Metanephros (tissue), 1 donor: ENCODE data around the gene CELSR2. TPM values are rescaled to one million over a fixed set of nuclear protein-coding genes. Genes with fewer than 3 reads are reported as not detected.

ENCODE experiments used
- total RNA-seq: library from RNA; depleted of rRNA; stranded (reverse); fragments of >200 nt; gene quantifications from one replicate; pipeline ENCODE4 v1.2.3, GENCODE V29; 2014

Gene CELSR2, protein sequence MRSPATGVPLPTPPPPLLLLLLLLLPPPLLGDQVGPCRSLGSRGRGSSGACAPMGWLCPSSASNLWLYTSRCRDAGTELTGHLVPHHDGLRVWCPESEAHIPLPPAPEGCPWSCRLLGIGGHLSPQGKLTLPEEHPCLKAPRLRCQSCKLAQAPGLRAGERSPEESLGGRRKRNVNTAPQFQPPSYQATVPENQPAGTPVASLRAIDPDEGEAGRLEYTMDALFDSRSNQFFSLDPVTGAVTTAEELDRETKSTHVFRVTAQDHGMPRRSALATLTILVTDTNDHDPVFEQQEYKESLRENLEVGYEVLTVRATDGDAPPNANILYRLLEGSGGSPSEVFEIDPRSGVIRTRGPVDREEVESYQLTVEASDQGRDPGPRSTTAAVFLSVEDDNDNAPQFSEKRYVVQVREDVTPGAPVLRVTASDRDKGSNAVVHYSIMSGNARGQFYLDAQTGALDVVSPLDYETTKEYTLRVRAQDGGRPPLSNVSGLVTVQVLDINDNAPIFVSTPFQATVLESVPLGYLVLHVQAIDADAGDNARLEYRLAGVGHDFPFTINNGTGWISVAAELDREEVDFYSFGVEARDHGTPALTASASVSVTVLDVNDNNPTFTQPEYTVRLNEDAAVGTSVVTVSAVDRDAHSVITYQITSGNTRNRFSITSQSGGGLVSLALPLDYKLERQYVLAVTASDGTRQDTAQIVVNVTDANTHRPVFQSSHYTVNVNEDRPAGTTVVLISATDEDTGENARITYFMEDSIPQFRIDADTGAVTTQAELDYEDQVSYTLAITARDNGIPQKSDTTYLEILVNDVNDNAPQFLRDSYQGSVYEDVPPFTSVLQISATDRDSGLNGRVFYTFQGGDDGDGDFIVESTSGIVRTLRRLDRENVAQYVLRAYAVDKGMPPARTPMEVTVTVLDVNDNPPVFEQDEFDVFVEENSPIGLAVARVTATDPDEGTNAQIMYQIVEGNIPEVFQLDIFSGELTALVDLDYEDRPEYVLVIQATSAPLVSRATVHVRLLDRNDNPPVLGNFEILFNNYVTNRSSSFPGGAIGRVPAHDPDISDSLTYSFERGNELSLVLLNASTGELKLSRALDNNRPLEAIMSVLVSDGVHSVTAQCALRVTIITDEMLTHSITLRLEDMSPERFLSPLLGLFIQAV (N-terminal part only)
- 31.0 TPM for total RNA-seq

DNA sequence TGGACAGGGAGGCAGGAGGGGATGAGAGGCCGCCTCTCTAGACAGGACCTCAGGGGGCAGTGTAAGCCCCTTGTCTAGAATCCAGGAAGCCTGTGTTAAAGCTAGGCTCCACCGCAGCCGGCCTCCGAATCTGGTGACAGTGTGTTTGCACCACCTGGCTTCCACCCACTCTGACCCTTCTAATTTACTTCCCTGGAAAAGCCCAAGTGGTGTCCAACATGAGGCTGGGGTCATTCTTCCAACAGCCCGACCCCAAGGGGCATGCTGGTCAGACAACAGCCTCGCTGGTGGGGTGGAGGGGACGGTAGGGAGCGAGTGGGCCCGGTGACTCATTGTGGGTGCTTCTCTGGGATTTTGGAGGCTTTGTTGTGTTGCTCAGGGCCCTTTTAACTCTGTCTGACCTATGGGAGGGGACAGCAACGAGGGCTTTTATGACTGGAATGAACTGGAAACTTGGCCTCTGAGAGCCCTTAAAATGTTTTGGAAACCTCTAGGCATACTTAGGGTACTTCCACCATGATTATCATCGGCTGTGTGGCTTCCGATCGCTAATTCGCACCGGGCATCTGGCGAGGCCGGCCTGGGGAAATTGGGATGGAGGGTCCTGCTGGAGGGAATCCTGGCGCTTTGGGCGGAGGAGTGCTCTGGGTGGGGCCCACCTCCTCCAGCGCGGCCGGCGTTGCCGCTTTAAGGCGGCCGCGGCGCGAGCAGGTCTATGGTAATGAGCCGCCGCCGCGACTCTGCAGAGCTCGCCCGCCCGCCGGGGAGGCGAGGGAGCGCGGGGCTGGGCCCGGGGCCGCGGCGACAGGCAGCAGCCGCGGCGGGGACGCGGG, at the start of gene CELSR2:
Gene CELSR2 (plus strand): TSS at position 743 of the 833 bp plus-strand sequence. CDS start 541 bp downstream, outside the sequence.

DNA sequence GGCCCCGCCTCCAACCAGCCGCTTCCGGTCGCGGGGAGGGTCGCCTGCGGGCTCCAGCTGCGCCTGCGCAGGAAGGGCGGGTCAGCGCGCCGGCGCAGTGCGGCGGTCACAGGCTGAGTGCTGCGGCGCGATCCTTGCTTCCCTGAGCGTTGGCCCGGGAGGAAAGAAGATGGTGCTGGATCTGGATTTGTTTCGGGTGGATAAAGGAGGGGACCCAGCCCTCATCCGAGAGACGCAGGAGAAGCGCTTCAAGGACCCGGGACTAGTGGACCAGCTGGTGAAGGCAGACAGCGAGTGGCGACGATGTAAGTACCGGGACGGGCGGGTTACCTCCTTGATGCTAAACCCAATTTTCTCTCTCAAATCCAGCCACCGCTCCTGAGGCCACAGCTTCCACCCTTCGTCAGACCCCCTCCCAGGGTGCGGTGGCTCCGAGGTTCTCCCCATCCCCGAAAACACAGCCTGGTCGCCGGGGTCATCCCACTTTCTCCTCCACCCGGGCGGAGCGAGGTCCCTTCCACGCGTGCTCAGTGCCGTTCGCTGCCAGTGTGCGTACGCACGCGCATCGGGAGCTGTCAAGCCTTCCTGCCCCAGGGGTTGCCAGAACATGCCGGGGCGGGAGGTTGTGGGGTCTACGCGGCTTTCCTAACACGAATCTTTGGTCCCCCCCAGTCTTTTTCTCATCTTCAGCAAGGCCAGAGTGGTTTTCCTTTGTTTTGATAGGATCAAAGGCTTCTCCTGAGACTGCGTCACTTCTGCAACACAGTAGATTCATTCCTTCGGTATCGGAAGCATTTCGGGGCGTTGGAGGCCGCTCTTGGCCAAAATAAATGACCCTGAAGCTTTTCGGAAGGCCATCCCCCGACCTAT, 35.3 kb upstream of the CELSR2 start, which contains the start of gene SARS1:
Gene SARS1 (plus strand): TSS at position 95 of the 870 bp plus-strand sequence. CDS start 75 bp downstream, at position 170.

DNA sequence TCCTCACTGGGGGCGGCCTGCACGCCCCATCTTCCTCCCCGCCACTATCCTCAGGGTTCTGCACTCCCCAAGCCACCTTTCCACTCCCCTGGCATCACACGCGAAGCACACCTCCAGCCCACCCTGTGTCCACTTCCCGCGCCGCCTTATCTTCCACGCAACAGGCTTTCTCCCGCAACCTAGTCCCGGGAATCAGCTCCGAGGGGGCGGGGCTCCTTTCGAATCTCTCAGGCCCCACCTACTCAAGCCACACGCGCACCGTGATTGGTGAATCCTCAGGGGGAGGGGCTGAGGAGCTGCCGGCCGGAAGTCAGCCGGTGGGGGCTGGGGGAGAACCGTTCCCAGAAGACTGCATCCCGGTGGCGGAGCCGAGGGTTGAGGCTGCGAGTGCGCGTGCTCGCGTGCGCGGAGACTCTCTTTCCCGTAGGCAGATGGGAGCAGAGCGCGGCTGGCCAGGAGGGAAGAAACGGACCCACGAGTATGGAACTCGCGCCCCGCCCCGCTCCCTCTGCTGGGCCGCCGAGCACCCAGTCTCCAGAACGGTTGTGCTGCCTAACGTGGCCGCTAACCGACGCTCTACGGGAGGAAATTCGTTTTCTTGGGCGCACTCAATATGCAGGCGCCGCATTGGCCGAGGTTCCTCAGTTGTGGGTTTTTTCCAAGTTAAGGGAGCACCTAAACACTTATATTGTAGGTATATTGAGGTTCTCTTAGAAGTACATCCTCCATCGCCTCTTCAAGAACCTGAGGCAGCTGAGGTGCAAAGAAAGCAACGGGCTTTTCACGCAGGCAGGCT, 33.8 kb downstream of the CELSR2 start, which contains the start of gene PSRC1:
Gene PSRC1 (minus strand): TSS at position 194 of the 796 bp plus-strand sequence.

DNA sequence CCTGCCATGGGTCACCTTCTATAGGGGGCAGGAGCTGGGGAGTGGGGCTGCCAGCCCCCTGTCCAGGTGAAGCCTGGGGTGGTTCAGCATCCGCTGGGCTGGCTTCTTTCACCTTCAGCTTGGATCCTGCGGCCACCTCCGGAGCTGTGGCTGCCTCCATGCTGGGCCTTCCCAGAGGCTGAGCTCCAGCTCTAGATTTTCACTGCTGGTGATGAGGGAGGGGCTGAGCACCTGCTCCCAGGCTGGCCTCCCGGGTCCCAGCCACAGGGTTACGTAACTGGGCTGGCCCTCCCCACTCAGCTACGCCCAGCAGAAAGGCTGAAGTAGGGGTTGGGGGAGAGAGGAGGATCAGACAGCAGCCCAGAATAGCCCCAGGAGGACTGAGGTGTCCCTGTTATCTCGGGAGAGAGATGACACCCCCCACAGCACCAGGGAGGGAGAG, 57.5 kb downstream of the CELSR2 start, which contains the start of gene MYBPHL:
Gene MYBPHL (minus strand): TSS at position 180 of the 442 bp plus-strand sequence. CDS start 20 bp downstream, at position 160.

Other genes with a start within 250 kb of the CELSR2 start
- 22.0 TPM for gene WDR47, start 207.4 kb upstream of the CELSR2 start, total RNA-seq
- 23.8 TPM for gene TAF13, start 173.5 kb upstream of the CELSR2 start, total RNA-seq
- gene TMEM167B, start 158.8 kb upstream of the CELSR2 start, total RNA-seq: 25.9 TPM
- 2.1 TPM for gene ELAPOR1, start 135.4 kb upstream of the CELSR2 start, total RNA-seq
- 84.2 TPM for gene SARS1, start 35.6 kb upstream of the CELSR2 start, total RNA-seq
- 8.1 TPM for gene PSRC1, start 33.6 kb downstream of the CELSR2 start, total RNA-seq
- gene MYBPHL, start 57.5 kb downstream of the CELSR2 start, total RNA-seq: not detected
- gene SORT1, start 148.4 kb downstream of the CELSR2 start, total RNA-seq: 52.5 TPM
- gene PSMA5, start 176.9 kb downstream of the CELSR2 start, total RNA-seq: 23.8 TPM
- gene SYPL2, start 217.0 kb downstream of the CELSR2 start, total RNA-seq: 25.6 TPM
- gene ATXN7L2, start 234.4 kb downstream of the CELSR2 start, total RNA-seq: 6.0 TPM
- gene CYB561D1, start 244.6 kb downstream of the CELSR2 start, total RNA-seq: 6.3 TPM